HEK293 (cell line): ENCODE measurements around the gene BCAP31.

Source experiments
- IKZF3 ChIP-seq: fragments of 450-650 bp; IDR thresholded peaks from 2 replicates; pipeline ENCODE4 v1.5.0; 2018; ENCODE audit warnings: missing biosample characterization, mild to moderate bottlenecking, missing genetic modification characterization, moderate library complexity
- KLF1 ChIP-seq: fragments of 450-650 bp; formaldehyde crosslinking; IDR thresholded peaks from 2 replicates; pipeline ENCODE4 v1.5.1; 2016; ENCODE audit warnings: missing biosample characterization, missing genetic modification characterization
- KLF8 ChIP-seq: fragments of 450-650 bp; formaldehyde crosslinking; IDR thresholded peaks from 2 replicates; pipeline ENCODE4 v1.5.1; 2016; ENCODE audit warnings: missing biosample characterization, missing genetic modification characterization
- KLF9 ChIP-seq: fragments of 450-650 bp; formaldehyde crosslinking; IDR thresholded peaks from 2 replicates; pipeline ENCODE4 v1.5.1; 2016; ENCODE audit warnings: missing biosample characterization, missing genetic modification characterization, low read depth
- WT1 ChIP-seq: fragments of 450-650 bp; formaldehyde crosslinking; IDR thresholded peaks from 2 replicates; pipeline ENCODE4 v1.5.1; 2016; ENCODE audit warnings: missing biosample characterization, missing genetic modification characterization
- ZBTB17 ChIP-seq: fragments of 450-650 bp; formaldehyde crosslinking; IDR thresholded peaks from 2 replicates; pipeline ENCODE4 v1.5.1; 2016; ENCODE audit warnings: missing biosample characterization, missing genetic modification characterization
- ZBTB21 ChIP-seq: fragments of 450-650 bp; formaldehyde crosslinking; IDR thresholded peaks from 2 replicates; pipeline ENCODE4 v1.5.1; 2017; ENCODE audit warnings: missing biosample characterization, missing genetic modification characterization
- ZFHX2 ChIP-seq: fragments of 450-650 bp; formaldehyde crosslinking; conservative IDR thresholded peaks from 2 replicates; pipeline ENCODE4 v1.5.1; 2016; ENCODE audit warnings: missing biosample characterization, missing genetic modification characterization
- ZIC2 ChIP-seq: fragments of 450-650 bp; formaldehyde crosslinking; IDR thresholded peaks from 2 replicates; pipeline ENCODE4 v1.5.1; 2016; ENCODE audit warnings: missing biosample characterization, missing genetic modification characterization
- ZNF140 ChIP-seq: fragments of 450-650 bp; formaldehyde crosslinking; IDR thresholded peaks from 2 replicates; pipeline ENCODE4 v1.5.1; 2016; ENCODE audit warnings: missing biosample characterization, missing genetic modification characterization
- ZNF169 ChIP-seq: fragments of 450-650 bp; formaldehyde crosslinking; IDR thresholded peaks from 2 replicates; pipeline ENCODE4 v1.5.1; 2016; ENCODE audit warnings: missing biosample characterization, missing genetic modification characterization
- ZNF223 ChIP-seq: fragments of 450-650 bp; formaldehyde crosslinking; IDR thresholded peaks from 2 replicates; pipeline ENCODE4 v1.5.1; 2016; ENCODE audit warnings: missing biosample characterization, missing genetic modification characterization
- ZNF394 ChIP-seq: fragments of 450-650 bp; formaldehyde crosslinking; IDR thresholded peaks from 2 replicates; pipeline ENCODE4 v1.5.1; 2016; ENCODE audit warnings: missing biosample characterization, missing genetic modification characterization, mild to moderate bottlenecking, moderate library complexity, borderline replicate concordance
- ZNF623 ChIP-seq: fragments of 450-650 bp; formaldehyde crosslinking; IDR thresholded peaks from 2 replicates; pipeline ENCODE4 v1.5.1; 2016; ENCODE audit warnings: missing biosample characterization, missing genetic modification characterization
- ZNF654 ChIP-seq: fragments of 450-650 bp; formaldehyde crosslinking; IDR thresholded peaks from 2 replicates; pipeline ENCODE4 v1.5.1; 2016; ENCODE audit warnings: low read depth, missing biosample characterization, missing genetic modification characterization
- ZNF785 ChIP-seq: fragments of 450-650 bp; formaldehyde crosslinking; IDR thresholded peaks from 2 replicates; pipeline ENCODE4 v1.5.1; 2016; ENCODE audit warnings: missing biosample characterization, missing genetic modification characterization
- TF ChIP-seq, protein P1 (sequence below): fragments of 450-650 bp; formaldehyde crosslinking; IDR thresholded peaks from 2 replicates; pipeline ENCODE4 v1.5.1; 2016; ENCODE audit warnings: missing biosample characterization, missing genetic modification characterization
- TF ChIP-seq, protein P2 (sequence below): fragments of 450-650 bp; formaldehyde crosslinking; IDR thresholded peaks from 2 replicates; pipeline ENCODE4 v1.5.1; 2016; ENCODE audit warnings: missing biosample characterization, missing genetic modification characterization
- TF ChIP-seq, protein P3 (sequence below): fragments of 450-650 bp; formaldehyde crosslinking; IDR thresholded peaks from 2 replicates; pipeline ENCODE4 v1.5.1; 2016; ENCODE audit warnings: missing biosample characterization, missing genetic modification characterization, low read depth
- TF ChIP-seq, protein P4 (sequence below): fragments of 450-650 bp; formaldehyde crosslinking; IDR thresholded peaks from 2 replicates; pipeline ENCODE4 v1.5.1; 2017; ENCODE audit warnings: missing biosample characterization, mild to moderate bottlenecking, missing genetic modification characterization, moderate library complexity
- TF ChIP-seq, protein P5 (sequence below): fragments of 450-650 bp; formaldehyde crosslinking; IDR thresholded peaks from 2 replicates; pipeline ENCODE4 v1.5.1; 2016; ENCODE audit warnings: missing biosample characterization, missing genetic modification characterization
- TF ChIP-seq, protein P6 (sequence below): fragments of 450-650 bp; IDR thresholded peaks from 2 replicates; pipeline ENCODE4 v1.5.1; 2018; ENCODE audit warnings: missing biosample characterization, mild to moderate bottlenecking, missing genetic modification characterization

Gene BCAP31

DNA sequence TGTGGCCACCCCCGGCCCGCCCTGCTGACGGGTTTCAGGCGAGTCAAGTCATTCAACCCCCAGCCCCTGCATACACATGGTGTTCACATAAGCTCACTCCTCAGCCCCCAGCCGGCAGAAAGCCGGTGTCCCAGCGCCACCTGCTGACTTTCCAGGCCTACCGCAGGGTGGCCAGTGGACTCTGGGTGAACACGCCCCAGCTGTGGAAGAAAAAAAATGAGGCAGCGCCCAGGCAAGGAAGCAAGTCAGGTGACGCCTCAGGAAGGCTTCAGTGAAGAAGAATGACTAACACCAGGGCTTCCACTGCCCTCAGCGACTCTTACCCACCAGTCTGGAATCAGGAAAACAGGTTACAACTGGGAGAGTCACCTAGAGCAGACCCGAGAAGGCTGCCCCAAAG is 15.8 kb downstream of the BCAP31 start (continued):
- TF ChIP-seq, protein P1, sequence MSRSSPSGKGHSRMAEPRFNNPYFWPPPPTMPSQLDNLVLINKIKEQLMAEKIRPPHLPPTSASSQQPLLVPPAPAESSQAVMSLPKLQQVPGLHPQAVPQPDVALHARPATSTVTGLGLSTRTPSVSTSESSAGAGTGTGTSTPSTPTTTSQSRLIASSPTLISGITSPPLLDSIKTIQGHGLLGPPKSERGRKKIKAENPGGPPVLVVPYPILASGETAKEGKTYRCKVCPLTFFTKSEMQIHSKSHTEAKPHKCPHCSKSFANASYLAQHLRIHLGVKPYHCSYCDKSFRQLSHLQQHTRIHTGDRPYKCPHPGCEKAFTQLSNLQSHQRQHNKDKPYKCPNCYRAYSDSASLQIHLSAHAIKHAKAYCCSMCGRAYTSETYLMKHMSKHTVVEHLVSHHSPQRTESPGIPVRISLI, result peak; percentile 95
- TF ChIP-seq ZNF623 (tag by site-specific recombination) (no peak), ZIC2 (tag by site-specific recombination) (peak; percentile 89), ZNF140 (tag by site-specific recombination) (no peak), ZNF394 (tag by site-specific recombination) (no peak), KLF8 (tag by site-specific recombination) (0 out of 2 replicates have a peak, but pooled peaks have one; percentile 30), ZNF223 (tag by site-specific recombination) (no peak), ZNF169 (tag by site-specific recombination) (no peak), ZNF654 (tag by site-specific recombination) (peak; percentile 98), IKZF3 (tag by site-specific recombination) (no peak), ZNF785 (tag by site-specific recombination) (no peak), ZBTB21 (no peak), KLF9 (tag by site-specific recombination) (peak; percentile 33; the same call in 1 of the 2 replicates), KLF1 (tag by site-specific recombination) (peak; percentile 53; the same call in 1 of the 2 replicates), ZFHX2 (tag by site-specific recombination) (0 out of 2 replicates have a peak, but pooled peaks have one; percentile 21), WT1 (tag by site-specific recombination) (no peak), ZBTB17 (peak; percentile 21; the same call in 1 of the 2 replicates)
- TF ChIP-seq, protein P2, sequence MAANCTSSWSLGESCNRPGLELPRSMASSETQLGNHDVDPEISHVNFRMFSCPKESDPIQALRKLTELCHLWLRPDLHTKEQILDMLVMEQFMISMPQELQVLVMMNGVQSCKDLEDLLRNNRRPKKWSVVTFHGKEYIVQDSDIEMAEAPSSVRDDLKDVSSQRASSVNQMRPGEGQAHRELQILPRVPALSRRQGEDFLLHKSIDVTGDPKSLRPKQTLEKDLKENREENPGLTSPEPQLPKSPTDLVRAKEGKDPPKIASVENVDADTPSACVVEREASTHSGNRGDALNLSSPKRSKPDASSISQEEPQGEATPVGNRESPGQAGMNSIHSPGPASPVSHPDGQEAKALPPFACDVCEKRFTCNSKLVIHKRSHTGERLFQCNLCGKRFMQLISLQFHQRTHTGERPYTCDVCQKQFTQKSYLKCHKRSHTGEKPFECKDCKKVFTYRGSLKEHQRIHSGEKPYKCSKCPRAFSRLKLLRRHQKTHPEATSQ (tag by site-specific recombination), result no peak
- TF ChIP-seq, protein P3, sequence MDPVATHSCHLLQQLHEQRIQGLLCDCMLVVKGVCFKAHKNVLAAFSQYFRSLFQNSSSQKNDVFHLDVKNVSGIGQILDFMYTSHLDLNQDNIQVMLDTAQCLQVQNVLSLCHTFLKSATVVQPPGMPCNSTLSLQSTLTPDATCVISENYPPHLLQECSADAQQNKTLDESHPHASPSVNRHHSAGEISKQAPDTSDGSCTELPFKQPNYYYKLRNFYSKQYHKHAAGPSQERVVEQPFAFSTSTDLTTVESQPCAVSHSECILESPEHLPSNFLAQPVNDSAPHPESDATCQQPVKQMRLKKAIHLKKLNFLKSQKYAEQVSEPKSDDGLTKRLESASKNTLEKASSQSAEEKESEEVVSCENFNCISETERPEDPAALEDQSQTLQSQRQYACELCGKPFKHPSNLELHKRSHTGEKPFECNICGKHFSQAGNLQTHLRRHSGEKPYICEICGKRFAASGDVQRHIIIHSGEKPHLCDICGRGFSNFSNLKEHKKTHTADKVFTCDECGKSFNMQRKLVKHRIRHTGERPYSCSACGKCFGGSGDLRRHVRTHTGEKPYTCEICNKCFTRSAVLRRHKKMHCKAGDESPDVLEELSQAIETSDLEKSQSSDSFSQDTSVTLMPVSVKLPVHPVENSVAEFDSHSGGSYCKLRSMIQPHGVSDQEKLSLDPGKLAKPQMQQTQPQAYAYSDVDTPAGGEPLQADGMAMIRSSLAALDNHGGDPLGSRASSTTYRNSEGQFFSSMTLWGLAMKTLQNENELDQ, result no peak
- TF ChIP-seq, protein P4, sequence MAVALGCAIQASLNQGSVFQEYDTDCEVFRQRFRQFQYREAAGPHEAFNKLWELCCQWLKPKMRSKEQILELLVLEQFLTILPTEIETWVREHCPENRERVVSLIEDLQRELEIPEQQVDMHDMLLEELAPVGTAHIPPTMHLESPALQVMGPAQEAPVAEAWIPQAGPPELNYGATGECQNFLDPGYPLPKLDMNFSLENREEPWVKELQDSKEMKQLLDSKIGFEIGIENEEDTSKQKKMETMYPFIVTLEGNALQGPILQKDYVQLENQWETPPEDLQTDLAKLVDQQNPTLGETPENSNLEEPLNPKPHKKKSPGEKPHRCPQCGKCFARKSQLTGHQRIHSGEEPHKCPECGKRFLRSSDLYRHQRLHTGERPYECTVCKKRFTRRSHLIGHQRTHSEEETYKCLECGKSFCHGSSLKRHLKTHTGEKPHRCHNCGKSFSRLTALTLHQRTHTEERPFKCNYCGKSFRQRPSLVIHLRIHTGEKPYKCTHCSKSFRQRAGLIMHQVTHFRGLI (tag by site-specific recombination), result 0 out of 2 replicates have a peak, but pooled peaks have one; percentile 21
- TF ChIP-seq, protein P5, sequence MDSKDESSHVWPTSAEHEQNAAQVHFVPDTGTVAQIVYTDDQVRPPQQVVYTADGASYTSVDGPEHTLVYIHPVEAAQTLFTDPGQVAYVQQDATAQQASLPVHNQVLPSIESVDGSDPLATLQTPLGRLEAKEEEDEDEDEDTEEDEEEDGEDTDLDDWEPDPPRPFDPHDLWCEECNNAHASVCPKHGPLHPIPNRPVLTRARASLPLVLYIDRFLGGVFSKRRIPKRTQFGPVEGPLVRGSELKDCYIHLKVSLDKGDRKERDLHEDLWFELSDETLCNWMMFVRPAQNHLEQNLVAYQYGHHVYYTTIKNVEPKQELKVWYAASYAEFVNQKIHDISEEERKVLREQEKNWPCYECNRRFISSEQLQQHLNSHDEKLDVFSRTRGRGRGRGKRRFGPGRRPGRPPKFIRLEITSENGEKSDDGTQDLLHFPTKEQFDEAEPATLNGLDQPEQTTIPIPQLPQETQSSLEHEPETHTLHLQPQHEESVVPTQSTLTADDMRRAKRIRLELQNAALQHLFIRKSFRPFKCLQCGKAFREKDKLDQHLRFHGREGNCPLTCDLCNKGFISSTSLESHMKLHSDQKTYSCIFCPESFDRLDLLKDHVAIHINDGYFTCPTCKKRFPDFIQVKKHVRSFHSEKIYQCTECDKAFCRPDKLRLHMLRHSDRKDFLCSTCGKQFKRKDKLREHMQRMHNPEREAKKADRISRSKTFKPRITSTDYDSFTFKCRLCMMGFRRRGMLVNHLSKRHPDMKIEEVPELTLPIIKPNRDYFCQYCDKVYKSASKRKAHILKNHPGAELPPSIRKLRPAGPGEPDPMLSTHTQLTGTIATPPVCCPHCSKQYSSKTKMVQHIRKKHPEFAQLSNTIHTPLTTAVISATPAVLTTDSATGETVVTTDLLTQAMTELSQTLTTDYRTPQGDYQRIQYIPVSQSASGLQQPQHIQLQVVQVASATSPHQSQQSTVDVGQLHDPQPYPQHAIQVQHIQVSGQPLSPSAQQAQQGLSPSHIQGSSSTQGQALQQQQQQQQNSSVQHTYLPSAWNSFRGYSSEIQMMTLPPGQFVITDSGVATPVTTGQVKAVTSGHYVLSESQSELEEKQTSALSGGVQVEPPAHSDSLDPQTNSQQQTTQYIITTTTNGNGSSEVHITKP (tag by site-specific recombination), result no peak
- TF ChIP-seq, protein P6, sequence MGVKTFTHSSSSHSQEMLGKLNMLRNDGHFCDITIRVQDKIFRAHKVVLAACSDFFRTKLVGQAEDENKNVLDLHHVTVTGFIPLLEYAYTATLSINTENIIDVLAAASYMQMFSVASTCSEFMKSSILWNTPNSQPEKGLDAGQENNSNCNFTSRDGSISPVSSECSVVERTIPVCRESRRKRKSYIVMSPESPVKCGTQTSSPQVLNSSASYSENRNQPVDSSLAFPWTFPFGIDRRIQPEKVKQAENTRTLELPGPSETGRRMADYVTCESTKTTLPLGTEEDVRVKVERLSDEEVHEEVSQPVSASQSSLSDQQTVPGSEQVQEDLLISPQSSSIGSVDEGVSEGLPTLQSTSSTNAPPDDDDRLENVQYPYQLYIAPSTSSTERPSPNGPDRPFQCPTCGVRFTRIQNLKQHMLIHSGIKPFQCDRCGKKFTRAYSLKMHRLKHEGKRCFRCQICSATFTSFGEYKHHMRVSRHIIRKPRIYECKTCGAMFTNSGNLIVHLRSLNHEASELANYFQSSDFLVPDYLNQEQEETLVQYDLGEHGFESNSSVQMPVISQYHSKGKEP (tag by site-specific recombination), result no peak
